C4-2B (cell line): ENCODE results near the gene KCNT2.

Source experiments
- ZFX ChIP-seq: fragments of 450-650 bp; IDR thresholded peaks from 2 replicates; pipeline ENCODE4 v1.6.1; 2017
- TF ChIP-seq, protein P1 (sequence below): fragments of 450-650 bp; conservative IDR thresholded peaks from 2 replicates; pipeline ENCODE4 v1.5.1; 2017; ENCODE audit warnings: mild to moderate bottlenecking

DNA sequence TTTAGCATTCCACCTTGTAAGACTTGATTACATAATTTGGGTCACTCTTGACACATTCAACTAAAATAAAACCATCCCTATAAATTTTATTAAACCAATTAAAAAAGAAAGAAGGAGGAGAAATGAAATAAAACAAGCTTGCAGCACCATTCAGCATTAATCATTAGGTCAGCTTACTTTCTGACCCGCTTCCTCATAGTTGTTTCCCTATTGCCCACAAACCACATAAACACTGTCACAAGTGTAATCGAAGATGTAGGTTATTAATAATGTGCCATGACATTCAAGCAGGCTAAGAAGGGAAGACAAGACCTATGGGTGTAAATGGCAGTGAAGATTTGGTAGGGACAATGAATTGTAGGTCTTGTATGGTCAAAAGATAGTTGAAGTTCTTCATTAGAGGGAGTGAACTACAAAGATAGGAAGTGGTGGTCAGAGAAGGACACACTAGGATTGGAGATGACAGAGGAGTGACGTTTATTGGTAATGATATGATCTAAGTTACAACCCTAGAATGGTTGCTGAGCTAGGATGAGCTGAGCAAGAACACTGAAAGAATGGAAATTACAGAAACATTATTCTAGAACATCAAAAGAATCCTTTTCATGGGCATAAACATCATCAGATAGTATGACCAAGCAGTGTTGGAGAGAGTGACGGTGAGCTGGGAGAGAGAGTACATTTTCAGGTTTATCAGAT lies 231.5 kb downstream of the KCNT2 start:
- TF ChIP-seq, protein P1, sequence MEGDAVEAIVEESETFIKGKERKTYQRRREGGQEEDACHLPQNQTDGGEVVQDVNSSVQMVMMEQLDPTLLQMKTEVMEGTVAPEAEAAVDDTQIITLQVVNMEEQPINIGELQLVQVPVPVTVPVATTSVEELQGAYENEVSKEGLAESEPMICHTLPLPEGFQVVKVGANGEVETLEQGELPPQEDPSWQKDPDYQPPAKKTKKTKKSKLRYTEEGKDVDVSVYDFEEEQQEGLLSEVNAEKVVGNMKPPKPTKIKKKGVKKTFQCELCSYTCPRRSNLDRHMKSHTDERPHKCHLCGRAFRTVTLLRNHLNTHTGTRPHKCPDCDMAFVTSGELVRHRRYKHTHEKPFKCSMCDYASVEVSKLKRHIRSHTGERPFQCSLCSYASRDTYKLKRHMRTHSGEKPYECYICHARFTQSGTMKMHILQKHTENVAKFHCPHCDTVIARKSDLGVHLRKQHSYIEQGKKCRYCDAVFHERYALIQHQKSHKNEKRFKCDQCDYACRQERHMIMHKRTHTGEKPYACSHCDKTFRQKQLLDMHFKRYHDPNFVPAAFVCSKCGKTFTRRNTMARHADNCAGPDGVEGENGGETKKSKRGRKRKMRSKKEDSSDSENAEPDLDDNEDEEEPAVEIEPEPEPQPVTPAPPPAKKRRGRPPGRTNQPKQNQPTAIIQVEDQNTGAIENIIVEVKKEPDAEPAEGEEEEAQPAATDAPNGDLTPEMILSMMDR = no peak
- no peak for TF ChIP-seq ZFX
